Hepatocyte (in vitro differentiated cells): ENCODE data around the gene EFCAB7. TPM values are rescaled to one million over a fixed set of nuclear protein-coding genes. Genes with fewer than 3 reads are reported as not detected.

Source experiments
- DNase-seq: peaks from one replicate; pipeline ENCODE4 v3.0.0-alpha.2; 2016; ENCODE audit warnings: low spot score
- H2AFZ ChIP-seq: fragments of 200-600 bp; sonication (generic); 2 replicates; pipeline ENCODE4 v1.6.0; 2016; ENCODE audit warnings: antibody characterized with exemption, mild to moderate bottlenecking
- H3K27ac ChIP-seq: fragments of 200-600 bp; sonication (generic); 2 replicates; pipeline ENCODE4 v1.5.1; 2016; ENCODE audit warnings: mild to moderate bottlenecking
- H3K27me3 ChIP-seq: fragments of 200-600 bp; sonication (generic); 2 replicates; pipeline ENCODE4 v1.6.1; 2016
- H3K36me3 ChIP-seq: fragments of 200-600 bp; sonication (generic); replicated peaks from 2 replicates; pipeline ENCODE4 v1.5.1; 2016; ENCODE audit warnings: low read depth; ENCODE audit not compliant: insufficient read depth
- H3K4me1 ChIP-seq: fragments of 200-600 bp; sonication (generic); 2 replicates; pipeline ENCODE4 v1.5.1; 2016; ENCODE audit warnings: mild to moderate bottlenecking, moderate library complexity; ENCODE audit not compliant: insufficient read depth
- H3K4me2 ChIP-seq: fragments of 200-600 bp; sonication (generic); 2 replicates; pipeline ENCODE4 v1.6.0; 2016
- H3K4me3 ChIP-seq: fragments of 200-600 bp; sonication (generic); 2 replicates; pipeline ENCODE4 v1.5.1; 2016; ENCODE audit warnings: mild to moderate bottlenecking
- H3K79me2 ChIP-seq: fragments of 200-600 bp; sonication (generic); 2 replicates; pipeline ENCODE4 v1.6.0; 2017; ENCODE audit warnings: mild to moderate bottlenecking
- H3K9me2 ChIP-seq: fragments of 200-600 bp; sonication (generic); replicated peaks from 2 replicates; pipeline ENCODE4 v1.6.0; 2017; ENCODE audit warnings: mild to moderate bottlenecking; ENCODE audit not compliant: insufficient read depth
- H3K9me3 ChIP-seq: fragments of 200-600 bp; sonication (generic); 2 replicates; pipeline ENCODE4 v1.5.1; 2016; ENCODE audit warnings: low read depth, mild to moderate bottlenecking
- H4K20me1 ChIP-seq: fragments of 200-600 bp; sonication (generic); 2 replicates; pipeline ENCODE4 v1.6.0; 2016; ENCODE audit warnings: mild to moderate bottlenecking; ENCODE audit not compliant: insufficient read depth, poor library complexity, severe bottlenecking
- CTCF ChIP-seq: fragments of 200-600 bp; sonication (generic); IDR thresholded peaks from 2 replicates; pipeline ENCODE4 v1.5.1; 2016; ENCODE audit warnings: antibody characterized with exemption, mild to moderate bottlenecking; ENCODE audit not compliant: poor library complexity
- EZH2 ChIP-seq: fragments of 200-600 bp; sonication (generic); IDR thresholded peaks from 2 replicates; pipeline ENCODE4 v1.6.1; 2016; ENCODE audit warnings: antibody characterized with exemption, mild to moderate bottlenecking, borderline replicate concordance
- EZH2phosphoT487 ChIP-seq: fragments of 200-600 bp; sonication (generic); IDR thresholded peaks from one replicate; pipeline ENCODE4 v1.6.1; 2018; ENCODE audit warnings: antibody characterized with exemption, mild to moderate bottlenecking, low read depth, moderate library complexity; ENCODE audit not compliant: unreplicated experiment, severe bottlenecking
- WGBS: methylation state at CpG from one replicate; pipeline ENCODE4 v1.1.6; 2016; ENCODE audit warnings: low lambda C conversion rate; ENCODE audit errors: missing lambda C conversion rate; 5-methylcytosine and 5-hydroxymethylcytosine counted together
- polyA plus RNA-seq: library from polyadenylated mRNA; unstranded; fragments of >200 nt; fragmentation: Nextera tagmentation; extraction: Ambion mirVana; gene quantifications from 2 replicates; pipeline ENCODE4 v1.2.1, GENCODE V29; 2016
- total RNA-seq: library from RNA; depleted of rRNA; stranded (reverse); fragments of >200 nt; gene quantifications from 2 replicates; pipeline ENCODE4 v1.2.3, GENCODE V29; 2014

The EFCAB7 gene
- total and polyA plus RNA-seq, 2 experiments from 2014 or later, result 4.3 to 7.9 TPM

GRCh38 chr1:63532727-63533126 lies 9.4 kb downstream of the EFCAB7 start:
- H3K4me3 ChIP-seq, result no peak overlapping the region
- no peak overlapping the region for H3K27ac ChIP-seq
- H3K4me2 ChIP-seq, result no peak overlapping the region
- no peaks in the 10 kb centered on the region for H3K4me1 ChIP-seq
- no peaks in the 10 kb centered on the region for H4K20me1 ChIP-seq
- no peaks in the 10 kb centered on the region for H3K36me3 ChIP-seq
- no peaks in the 10 kb centered on the region for H3K27me3 ChIP-seq
- H2AFZ ChIP-seq, result no peak overlapping the region
- H3K9me3 ChIP-seq, result no peaks in the 10 kb centered on the region
- no peaks in the 10 kb centered on the region for H3K9me2 ChIP-seq
- H3K79me2 ChIP-seq, result no peaks in the 10 kb centered on the region
- TF ChIP-seq EZH2 (no peak), CTCF (no peak), EZH2phosphoT487 (no peak)
- DNase-seq, result no peak
- 97% methylated on average over 1 of the region's 1 CpG for WGBS

- Histone ChIP-seq H3K9me3 (no peaks in the 10 kb centered on the region), H3K4me3 (no peak overlapping the region), H3K27me3 (no peaks in the 10 kb centered on the region), H3K4me2 (no peak overlapping the region), H3K4me1 (no peaks in the 10 kb centered on the region), H3K9me2 (no peaks in the 10 kb centered on the region), H3K27ac (no peak overlapping the region), H3K36me3 (no peaks in the 10 kb centered on the region), H4K20me1 (no peaks in the 10 kb centered on the region), H2AFZ (no peak overlapping the region), H3K79me2 (no peaks in the 10 kb centered on the region)
- no peak for DNase-seq
- TF ChIP-seq EZH2 (no peak), CTCF (no peak), EZH2phosphoT487 (no peak)
- 95% methylated on average over 1 of the region's 1 CpG for WGBS
Measured at GRCh38 chr1:63533931-63534330, 10.6 kb downstream of the EFCAB7 start.

GRCh38 chr1:63534406-63534805 lies 11.1 kb downstream of the EFCAB7 start:
- no peaks in the 10 kb centered on the region for H3K9me3 ChIP-seq
- H3K9me2 ChIP-seq, result no peaks in the 10 kb centered on the region
- no peaks in the 10 kb centered on the region for H3K36me3 ChIP-seq
- no peaks in the 10 kb centered on the region for H3K27me3 ChIP-seq
- TF ChIP-seq CTCF, result no peak
- no peak overlapping the region for H3K4me3 ChIP-seq
- H3K4me1 ChIP-seq, result no peaks in the 10 kb centered on the region
- no peaks in the 10 kb centered on the region for H4K20me1 ChIP-seq
- H3K4me2 ChIP-seq, result no peak overlapping the region
- H2AFZ ChIP-seq, result no peak overlapping the region
- H3K79me2 ChIP-seq, result no peaks in the 10 kb centered on the region
- no peak for DNase-seq
- H3K27ac ChIP-seq, result no peak overlapping the region

- no peaks in the 10 kb centered on the region for H3K9me2 ChIP-seq
- H3K36me3 ChIP-seq, result no peaks in the 10 kb centered on the region
- H3K9me3 ChIP-seq, result no peaks in the 10 kb centered on the region
- H3K4me2 ChIP-seq, result no peak overlapping the region
- no peak overlapping the region for H2AFZ ChIP-seq
- no peak overlapping the region for H3K4me3 ChIP-seq
- no peaks in the 10 kb centered on the region for H3K79me2 ChIP-seq
- no peaks in the 10 kb centered on the region for H3K27me3 ChIP-seq
- TF ChIP-seq EZH2 (no peak), CTCF (no peak), EZH2phosphoT487 (no peak)
- DNase-seq, result no peak
- no peak overlapping the region for H3K27ac ChIP-seq
- 65% methylated on average over 2 of the region's 2 CpGs for WGBS
- no peaks in the 10 kb centered on the region for H3K4me1 ChIP-seq
- H4K20me1 ChIP-seq, result no peaks in the 10 kb centered on the region
Measured at GRCh38 chr1:63537006-63537405, 13.7 kb downstream of the EFCAB7 start.
